ENCODE results near the gene CFAP410.
"Not testable (repeated sequence)": the region's sequence is repeated elsewhere in the genome, so short reads cannot be mapped to it uniquely, and the experiment has no call there.

Gene CFAP410

DNA sequence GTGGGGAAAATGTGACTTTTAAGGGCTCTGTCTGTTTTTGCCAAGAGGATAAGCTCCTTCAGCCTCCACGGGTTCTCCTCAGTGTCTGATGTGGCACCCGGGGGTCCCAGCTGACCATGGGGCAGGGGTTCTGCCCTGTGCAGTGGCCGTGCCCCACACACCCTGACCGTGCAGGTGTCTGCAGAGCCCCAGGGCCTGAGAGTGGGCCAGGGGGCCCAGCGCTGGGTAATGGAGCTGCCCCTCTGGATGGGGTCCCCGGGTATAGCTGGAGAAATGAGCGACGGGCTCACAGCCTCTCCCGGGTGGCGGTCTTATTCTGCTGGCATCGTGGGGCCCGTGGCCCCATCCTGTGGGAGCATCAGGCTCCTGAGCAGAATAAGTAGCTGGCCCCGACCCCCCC, 42.3 kb downstream of the CFAP410 start:
- DNase-seq = no peak

DNA sequence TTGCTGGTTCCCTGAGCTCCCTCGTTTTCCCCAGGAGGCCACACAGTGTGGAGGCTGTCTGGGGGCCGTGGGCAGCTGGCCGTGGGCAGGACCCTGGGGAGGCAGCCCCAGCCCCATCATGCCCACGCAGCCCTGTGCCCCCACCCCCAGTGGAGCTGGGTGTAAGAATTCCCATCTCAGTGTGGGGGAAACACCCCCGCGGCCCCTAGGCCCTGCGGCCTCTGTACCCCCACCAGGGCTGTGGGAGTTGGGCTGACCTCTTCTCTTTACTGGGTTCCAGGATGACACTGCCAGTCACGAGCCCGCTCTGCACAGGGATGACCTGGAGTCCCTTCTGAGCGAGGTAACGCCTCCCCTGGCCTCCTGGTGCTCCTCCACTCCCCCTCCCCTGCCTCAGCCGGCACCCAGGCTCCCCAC, 43.1 kb downstream of the CFAP410 start:
- DNase-seq = no peak

DNA sequence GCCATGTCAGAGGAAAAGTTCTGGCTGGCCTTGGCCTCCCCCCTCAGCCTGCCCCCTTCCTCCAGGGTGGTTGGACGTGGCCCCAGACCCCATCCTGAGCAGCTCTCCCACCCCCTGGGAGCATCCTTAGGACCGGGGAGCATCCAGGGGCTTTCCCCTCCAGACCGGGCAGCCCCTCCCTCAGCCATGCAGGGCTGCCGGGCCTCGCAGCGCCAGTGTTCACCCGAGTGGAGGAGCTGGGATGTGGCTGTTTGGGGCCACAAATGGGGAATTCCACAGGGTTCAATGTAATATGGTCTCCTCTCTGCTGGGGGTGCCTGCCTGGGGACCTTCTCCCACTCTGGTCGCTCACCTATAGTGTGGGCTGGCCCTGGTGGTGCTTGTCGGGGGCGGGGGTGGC, 43.5 kb downstream of the CFAP410 start:
- no peak for DNase-seq

DNA sequence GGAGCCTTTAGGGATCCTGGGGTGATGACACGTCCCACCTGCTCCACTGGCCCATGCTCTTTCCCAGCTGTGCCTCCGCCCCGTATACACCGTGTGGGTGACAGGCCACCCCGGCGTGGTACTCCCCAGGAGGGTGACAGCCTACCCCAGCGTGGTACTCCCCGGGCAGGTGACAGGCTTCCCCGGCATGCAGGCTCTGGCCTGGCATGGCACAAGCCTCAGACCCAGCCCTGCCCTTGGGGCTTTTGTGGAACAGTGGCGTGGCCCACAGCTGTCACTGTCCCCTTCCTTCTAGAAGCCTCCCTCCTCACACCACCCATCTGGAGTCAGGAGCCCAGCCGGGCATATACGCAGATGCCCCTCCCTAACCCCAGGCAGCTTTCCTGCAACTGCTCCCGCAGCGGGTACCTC, 44.0 kb downstream of the CFAP410 start:
- DNase-seq = peak; percentile 62

DNA sequence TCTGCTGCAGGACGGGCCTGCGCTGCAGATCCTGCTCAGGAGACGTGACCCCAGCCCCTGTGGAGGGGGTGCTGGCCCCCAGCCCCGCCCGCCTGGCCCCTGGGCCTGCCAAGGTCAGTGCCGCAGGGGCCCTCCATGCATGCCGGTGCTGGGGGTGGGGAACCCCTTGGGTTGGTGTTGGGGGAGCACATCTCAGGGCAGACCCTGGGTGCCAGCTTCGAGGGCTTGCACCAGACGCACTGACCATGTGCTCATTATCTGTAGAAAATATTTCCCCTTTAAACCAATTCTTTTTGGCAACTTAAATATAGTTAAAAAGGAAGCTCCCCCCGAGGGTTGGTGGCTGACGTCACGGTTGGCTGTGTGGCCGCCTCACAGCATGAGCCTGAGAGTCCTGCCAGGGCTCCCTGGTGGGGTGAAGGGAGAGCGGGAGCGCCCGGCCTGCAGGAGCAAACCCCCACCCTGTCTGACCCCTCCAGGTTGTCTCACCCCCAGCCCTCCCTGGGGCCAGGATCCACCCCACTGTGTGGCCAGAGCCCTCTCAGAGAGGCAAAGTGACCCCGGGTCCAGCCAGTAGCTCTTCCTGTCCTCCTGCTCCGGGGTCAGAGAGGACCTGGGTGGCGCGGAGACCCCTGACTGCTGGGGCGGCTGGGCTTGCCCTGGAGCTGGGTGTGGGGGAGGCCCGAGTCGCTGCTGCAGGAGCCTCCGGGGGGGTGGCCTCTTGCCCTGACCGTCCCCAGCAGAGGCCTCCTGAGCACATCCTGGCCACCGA, 44.6 kb downstream of the CFAP410 start:
- peak; percentile 83 for DNase-seq

DNA sequence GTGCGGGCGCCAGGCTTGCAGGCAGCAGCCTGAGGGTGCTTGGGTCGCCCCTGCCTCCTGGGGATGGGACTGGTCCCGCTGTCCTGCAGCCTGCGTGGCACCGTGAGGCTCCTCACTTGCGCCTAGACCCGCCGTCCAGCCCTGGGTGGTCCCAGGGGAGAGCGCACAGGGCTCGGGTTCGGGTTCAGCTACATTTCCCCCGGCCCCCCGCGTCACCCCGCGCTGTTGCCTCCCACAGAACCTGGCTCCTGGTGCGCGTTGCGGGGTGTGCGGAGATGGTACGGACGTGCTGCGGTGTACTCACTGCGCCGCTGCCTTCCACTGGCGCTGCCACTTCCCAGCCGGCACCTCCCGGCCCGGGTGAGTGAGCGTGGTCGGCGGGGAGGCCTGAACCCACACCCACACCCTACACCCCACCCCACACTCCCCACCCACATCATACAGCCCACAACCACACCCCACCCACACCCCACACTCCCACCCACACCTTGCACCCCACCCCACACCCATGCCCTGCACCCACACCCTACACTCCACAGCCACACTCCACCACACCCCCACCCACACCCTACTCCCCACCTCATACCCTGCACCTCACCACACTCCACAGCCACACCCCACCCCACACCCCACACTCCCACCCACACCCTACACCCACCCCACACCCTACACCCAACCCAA, 45.5 kb downstream of the CFAP410 start:
- DNase-seq = no peak

DNA sequence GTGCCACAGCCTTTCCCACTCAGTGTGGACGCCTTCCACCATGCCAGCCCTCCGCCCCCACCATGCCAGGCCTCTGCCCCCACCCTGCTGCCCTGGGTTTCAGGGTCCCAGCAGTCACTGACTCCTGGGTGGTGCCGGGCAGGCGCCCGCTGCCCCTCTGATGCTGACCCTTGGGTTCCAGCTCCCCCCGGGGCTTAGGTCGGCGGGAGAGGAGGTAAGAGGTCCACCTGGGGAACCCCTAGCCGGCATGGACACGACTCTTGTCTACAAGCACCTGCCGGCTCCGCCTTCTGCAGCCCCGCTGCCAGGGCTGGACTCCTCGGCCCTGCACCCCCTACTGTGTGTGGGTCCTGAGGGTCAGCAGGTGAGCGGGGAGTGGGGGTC, 46.4 kb downstream of the CFAP410 start:
- no peak for DNase-seq

DNA sequence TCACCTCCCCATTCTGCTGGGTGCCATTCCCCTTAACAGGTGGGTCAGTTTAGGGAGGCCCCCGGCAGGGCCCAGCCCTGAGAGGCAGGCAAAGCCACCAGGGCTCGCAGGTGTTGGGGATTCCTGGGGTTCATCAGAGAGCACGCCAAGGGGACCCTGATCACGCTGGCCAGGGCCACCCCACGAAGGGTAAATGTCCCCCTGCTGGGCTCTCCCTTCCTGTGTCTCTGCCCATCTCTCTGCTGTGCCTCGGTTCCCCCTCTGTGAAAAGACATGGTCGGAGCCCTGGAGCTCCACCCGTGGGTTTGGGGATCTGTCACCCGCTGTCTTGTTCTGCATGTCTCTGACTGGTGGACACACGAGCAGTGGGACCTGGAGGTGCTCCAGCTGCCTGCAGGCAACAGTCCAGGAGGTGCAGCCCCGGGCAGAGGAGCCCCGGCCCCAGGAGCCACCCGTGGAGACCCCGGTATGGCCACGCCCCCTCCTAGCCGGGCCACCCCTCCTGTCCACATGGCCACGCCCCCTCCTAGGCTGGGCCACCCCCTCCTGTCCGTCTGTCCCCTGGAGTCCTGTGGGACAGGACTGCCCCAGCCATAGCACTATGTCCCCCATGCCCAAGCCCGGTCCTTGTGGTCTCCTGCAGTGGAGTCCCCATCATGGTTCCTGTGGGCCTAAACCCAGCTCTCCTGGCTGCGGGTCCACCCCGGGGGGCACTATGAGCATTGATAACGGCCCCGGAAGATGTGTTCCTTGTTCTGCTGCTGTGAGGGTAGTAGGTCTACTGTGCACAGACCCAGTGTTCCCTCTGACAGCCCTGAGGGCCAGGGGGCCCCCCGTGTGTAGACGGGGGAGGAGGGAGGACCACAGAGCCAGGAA, 47.0 kb downstream of the CFAP410 start:
- no peak for DNase-seq

DNA sequence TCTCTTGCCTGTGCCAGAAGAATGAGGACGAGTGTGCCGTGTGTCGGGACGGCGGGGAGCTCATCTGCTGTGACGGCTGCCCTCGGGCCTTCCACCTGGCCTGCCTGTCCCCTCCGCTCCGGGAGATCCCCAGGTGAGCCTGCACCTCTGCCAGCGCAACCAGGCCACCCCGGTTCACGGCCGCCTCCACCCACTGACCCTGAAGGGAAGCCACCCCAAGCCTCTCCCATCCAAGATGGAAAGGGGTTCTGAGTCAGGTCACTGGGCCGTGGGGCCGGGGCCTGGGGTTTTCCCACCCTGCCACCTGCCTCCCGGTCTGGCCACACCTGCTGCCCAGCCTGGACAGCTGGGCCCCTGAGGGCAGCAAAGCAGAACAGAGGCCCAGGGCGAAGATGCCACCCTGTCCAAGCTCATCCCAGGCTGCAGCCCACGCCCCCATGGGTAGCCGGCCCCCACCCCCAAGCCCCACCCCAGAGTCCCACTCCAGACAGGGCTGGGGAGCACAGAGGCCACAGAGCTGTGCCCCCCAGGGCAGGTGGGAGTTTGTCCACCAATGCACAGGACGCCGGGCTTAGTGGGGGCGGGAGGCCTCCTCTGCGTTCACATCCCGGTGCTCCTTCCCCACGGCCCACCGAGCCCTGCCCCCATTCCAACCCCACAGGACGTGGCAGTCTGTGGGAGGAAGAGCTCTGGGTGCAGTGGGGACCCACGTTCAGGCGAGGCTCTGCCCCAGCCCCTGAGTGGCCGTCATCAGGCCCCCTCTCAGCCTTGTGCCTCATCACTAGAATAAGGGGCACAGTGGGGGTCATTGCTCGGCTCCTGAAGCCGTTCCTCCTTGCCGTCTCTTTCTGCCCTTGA, 47.9 kb downstream of the CFAP410 start:
- no peak for DNase-seq

DNA sequence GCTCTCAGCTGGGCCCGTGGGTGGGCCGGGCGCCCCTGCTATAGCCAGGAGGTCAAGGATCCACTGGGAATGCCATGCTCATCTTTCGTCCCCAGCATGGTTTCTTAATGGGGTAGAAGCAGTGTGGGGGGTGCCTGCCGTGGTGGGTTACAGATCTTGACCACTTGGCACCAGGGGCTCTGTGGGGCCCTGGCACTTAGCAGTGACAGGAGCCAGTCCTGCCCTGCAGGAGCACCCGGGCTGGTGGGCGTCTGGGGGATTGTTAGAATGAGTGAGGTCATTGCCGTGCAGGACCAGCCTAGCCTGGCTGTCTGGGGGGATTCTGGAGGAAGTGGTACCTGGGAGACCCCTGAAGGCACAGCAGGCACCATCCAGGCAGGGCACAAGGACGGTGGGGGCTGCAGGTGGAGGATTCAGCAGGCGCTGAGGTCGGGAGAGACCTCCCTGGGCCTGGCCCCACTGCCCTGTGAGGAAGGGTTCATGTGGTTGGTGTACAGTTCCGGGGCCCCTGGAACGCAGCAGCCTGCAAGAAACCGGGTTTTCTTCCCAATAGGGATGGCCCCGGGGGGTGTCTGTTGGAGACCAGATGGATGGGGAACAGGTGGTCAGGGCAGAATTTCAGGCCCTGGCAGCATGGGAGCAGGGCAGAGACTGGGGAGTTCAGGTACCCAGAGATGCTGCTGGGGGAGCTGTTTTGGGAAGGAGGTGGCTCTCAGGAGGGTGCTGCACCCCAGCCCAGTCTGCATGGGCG, 48.7 kb downstream of the CFAP410 start:
- DNase-seq = no peak

DNA sequence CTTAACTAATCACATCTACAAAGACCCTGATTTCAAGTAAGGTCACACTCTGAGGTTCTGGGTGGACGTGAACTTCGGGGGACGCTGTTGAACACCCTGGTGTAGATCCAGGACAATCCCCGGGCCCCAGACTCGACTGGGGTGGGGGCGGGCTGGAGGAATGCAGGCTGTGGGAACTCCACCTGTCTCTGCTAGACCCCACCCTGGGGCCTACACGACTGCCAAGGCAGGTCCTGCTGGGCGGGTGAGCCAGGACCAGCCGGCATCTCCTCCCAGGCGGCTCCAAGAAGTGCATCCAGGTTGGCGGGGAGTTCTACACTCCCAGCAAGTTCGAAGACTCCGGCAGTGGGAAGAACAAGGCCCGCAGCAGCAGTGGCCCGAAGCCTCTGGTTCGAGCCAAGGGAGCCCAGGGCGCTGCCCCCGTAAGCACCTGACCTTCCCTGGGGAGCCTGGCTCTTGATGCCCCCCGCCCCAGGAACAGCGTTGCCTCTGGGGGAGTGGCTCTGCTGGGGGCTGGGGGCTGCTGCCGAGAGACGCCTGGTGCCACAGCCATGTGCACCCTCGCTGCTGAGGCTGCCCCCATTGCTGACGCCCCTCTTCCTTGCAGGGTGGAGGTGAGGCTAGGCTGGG, 49.7 kb downstream of the CFAP410 start:
- DNase-seq = no peak

DNA sequence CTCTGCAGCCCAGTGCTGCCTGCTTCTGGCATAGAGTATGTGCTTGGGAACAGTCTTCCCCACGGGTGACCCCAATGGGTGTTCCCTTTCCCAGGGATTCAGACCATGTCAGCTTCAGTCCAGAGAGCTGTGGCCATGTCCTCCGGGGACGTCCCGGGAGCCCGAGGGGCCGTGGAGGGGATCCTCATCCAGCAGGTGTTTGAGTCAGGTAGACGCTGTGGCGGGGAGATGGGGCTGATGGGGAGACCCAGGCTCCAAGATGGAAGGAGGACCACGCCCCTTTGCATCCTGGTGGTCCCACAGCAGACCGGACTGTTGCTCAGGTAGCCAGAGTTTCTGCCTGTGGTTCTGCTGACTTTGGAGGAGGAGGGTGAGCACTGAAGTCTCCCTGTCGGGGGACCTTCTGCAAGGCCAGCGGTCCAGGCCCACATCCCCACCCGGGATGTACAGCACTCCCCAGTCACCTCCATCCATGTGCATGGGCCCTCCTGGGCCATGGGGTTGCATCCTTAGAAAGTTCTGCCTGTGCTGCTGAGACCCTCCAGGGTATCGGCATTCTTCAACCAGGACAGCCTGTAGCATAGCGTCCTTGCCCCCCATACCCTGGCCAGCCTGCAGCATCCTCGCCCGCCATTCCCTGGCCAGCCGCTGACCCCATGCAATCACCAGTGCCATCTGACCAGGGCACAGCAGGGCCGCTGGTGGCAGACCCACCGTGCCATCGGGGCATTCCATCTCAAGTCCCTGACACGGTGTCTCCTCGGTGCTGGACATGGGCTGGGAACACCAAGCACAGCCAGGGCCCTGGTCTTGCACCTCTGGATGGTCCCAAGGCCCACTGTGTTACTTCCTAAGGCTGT, 50.7 kb downstream of the CFAP410 start:
- DNase-seq = peak; percentile 14

DNA sequence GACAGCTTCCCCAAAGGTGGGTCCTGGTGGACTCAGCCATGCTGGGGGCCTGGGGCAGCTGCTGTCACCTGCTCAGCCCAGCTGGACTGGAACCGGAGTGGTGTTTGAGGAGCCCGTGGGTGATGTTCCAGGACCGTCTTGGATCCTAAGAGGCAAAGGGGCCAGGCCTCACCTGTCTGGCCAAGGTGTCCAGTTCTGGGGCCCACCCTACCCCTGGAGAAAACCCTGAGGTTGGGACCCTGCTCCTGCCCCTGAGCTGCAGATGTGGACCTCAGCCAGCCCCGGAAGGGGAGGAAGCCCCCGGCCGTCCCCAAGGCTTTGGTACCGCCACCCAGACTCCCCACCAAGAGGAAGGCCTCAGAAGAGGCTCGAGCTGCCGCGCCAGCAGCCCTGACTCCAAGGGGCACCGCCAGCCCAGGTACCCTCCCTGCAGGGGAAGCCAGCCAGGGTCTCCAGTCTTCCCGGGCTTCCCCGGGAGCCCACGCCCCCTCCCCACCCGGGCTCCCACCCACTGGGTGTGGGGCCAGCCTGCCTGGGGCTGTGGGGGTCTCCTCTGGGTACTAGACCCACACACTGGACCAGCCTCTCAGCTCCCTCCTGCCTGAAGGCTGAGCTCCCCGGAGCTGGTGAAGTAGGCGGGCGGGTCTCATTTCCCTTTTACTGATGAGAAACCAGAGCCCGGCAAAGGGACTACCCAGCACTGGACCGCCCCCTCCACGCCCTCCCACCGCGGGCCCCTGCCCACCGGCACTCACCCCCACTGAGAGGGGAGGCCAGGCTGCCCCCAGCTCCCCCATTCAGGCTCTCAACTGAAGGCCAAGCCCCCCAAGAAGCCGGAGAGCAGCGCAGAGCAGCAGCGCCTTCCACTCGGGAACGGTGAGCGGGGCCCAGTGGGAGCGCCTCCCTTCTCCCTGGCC, 52.2 kb downstream of the CFAP410 start:
- peak; percentile 18 for DNase-seq

DNA sequence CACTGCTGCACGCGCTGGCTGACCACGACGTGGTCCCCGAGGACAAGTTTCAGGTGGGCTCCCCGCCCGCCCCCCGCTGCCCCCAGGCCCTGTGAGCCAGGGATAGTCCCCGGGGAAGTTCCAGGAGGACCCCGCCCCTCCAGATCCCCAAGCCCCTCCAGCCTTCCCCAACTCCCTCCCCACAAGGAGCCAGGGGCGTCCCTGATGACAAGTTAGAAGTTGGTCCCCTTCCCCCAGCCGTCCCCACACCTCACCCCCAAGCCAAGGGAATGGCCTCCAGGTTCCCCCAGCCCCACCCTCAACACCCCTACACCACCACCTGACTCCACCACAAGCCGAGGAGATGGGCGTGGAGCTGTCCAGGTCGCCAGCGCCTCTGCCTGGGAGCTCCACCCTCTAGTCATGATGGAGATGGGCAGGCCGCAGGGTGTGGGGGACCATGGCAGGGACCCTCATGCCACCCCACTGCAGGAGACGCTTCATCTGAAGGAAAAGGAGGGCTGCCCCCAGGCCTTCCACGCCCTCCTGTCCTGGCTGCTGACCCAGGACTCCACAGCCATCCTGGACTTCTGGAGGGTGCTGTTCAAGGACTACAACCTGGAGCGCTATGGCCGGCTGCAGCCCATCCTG, 53.0 kb downstream of the CFAP410 start:
- DNase-seq = peak; percentile 16

DNA sequence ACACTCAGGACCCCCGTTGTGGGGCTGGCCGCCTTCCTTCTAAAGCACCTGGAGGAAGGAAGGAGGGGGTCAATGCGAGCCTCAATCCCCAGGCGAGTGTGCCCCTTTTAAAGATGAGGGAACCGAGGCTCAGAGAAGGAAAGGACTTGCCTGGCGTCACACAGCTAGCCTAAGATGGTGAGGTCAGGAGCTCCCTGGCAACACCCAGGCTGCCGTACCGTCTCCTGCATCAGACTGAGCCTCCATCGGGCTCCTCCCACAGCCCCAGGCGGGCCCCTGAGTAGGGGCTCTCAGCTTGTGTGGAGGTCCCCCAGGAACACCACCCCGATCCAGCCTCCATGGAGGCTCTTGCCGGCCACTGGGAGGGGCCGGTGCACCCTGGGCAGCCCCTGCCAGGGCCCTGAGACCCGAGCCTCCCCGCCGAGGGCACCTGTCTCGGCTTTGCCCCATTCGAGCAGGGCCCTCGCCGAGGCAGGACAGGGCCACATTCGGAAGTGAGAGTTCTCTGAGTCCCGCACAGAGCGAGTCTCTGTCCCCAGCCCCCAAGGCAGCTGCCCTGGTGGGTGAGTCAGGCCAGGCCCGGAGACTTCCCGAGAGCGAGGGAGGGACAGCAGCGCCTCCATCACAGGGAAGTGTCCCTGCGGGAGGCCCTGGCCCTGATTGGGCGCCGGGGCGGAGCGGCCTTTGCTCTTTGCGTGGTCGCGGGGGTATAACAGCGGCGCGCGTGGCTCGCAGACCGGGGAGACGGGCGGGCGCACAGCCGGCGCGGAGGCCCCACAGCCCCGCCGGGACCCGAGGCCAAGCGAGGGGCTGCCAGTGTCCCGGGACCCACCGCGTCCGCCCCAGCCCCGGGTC, 53.8 kb downstream of the CFAP410 start, which contains the start of gene AIRE:
AIRE (plus strand) TSS at position 739 of the 855 bp plus-strand sequence. CDS start 131 bp downstream, outside the sequence.
- DNase-seq = peak; percentile 32

DNA sequence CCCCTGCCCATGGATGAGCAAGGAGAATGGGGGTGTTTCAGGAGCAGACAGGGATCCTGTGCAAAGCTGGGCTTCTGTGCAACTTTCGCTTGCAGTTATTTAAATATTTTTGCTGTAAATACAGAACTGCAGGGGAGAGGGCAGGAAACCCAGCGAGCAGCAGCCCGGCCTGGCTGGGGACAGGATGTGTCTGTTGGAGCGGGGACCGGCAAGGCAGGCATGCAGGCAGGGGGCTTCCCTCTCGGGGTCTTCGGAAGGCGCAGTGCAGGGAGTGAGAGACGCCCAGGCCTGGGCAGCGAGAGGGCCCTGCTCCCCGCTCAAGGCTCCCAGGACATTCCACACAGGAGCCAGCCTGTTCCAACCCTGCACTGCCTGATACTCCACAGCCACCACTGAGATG, 55.2 kb downstream of the CFAP410 start:
- peak; percentile 20 for DNase-seq

DNA sequence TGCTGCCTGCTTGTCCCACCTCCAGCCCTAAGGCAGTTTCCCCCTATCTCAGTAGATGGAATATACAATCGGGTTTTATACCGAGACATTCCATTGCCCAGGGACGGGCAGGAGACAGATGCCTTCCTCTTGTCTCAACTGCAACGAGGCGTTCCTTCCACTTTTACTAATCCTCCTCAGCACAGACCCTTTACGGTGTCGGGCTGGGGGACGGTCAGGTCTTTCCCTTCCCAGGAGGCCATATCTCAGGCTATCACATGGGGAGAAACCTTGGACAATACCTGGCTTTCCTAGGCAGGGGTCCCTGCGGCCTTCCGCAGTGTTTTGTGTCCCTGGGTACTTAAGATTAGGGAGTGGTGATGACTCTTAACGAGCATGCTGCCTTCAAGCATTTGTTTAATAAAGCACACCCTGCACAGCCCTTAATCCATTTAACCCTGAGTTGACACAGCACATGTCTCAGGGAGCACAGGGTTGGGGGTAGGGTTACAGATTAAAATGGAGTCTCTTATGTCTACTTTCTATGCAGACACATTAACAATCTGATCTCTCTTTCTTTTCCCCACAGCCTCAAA, 55.9 kb downstream of the CFAP410 start:
- not testable (repeated sequence) for DNase-seq
